Measurements from ENCODE around the gene TMEM198. TPM values are rescaled to one million over a fixed set of nuclear protein-coding genes. Genes with fewer than 3 reads are reported as not detected.

The TMEM198 gene
- total and polyA plus RNA-seq, 2 donors (not counting 3 experiments of a cell fraction or from before 2014, with no cell fraction given): not detected

GRCh38 chr2:219557320-219557719 is 13.5 kb downstream of the TMEM198 start:
- intact Hi-C loops (cut with micrococcal nuclease) (no loop called here), dilution Hi-C loops (cut with MboI; ENCODE audit: extremely low pct_ligation_motif_present, low sequenced_read_pairs) (no loop called here)
- Histone ChIP-seq H3K27ac (ENCODE audit: insufficient read depth, low read depth, low read length) (no peak overlapping the region), H3K9ac (replicated peaks; ENCODE audit: extremely low read depth, insufficient read depth, low read length) (no peak overlapping the region), H3K27me3 (ENCODE audit: control insufficient read depth in 2 of 2, insufficient read depth in 2 of 2, low read length in 2 of 2) (peaks cover 2 to 9% of the 10 kb centered on the region in 2 experiments), H3K4me3 (replicated peaks in 1 of 3; ENCODE audit: insufficient read depth in 1 of 3, low read depth in 1 of 3, low read length in 3 of 3) (no peak overlapping the region), H3K4me1 (ENCODE audit: control insufficient read depth, extremely low read depth, insufficient read depth, low read length) (no peaks in the 10 kb centered on the region), H3K9me3 (replicated peaks; ENCODE audit: control insufficient read depth, insufficient read depth, low read length) (no peaks in the 10 kb centered on the region), H3K79me2 (ENCODE audit: control insufficient read depth, insufficient read depth, low read length) (no peaks in the 10 kb centered on the region), H3K9me1 (replicated peaks; ENCODE audit: control insufficient read depth, extremely low read depth, insufficient read depth, low read length) (no peaks in the 10 kb centered on the region), H4K20me1 (replicated peaks; ENCODE audit: control insufficient read depth, extremely low read depth, insufficient read depth, low read length) (no peaks in the 10 kb centered on the region), H2AFZ (ENCODE audit: low read depth, low read length) (no peak overlapping the region), H3K36me3 (ENCODE audit: control insufficient read depth in 2 of 2, extremely low read depth in 1 of 2, insufficient read depth in 2 of 2, low read length in 2 of 2) (no peaks in the 10 kb centered on the region), H3K4me2 (ENCODE audit: insufficient read depth, low read length) (no peak overlapping the region)
- CTCF ChIA-PET: interaction anchor here (1.0 to 1.3 kb wide), 3 partner anchors 14 to 18 kb away, joined by 3 to 5 read pairs (median 3); partner anchors contain the start of gene OBSL1
- FAIRE-seq (no peak), DNase-seq (ENCODE audit: low read depth, low spot score) (no peak)
- POLR2A ChIA-PET: no interaction called here
- no peak for TF ChIP-seq GATA2 (IDR thresholded peaks at IDR 0.05; ENCODE audit: insufficient read depth, insufficient read length, low read depth, low read length)
- no TSS peak for BruUV-seq (replicated peaks)

DNA sequence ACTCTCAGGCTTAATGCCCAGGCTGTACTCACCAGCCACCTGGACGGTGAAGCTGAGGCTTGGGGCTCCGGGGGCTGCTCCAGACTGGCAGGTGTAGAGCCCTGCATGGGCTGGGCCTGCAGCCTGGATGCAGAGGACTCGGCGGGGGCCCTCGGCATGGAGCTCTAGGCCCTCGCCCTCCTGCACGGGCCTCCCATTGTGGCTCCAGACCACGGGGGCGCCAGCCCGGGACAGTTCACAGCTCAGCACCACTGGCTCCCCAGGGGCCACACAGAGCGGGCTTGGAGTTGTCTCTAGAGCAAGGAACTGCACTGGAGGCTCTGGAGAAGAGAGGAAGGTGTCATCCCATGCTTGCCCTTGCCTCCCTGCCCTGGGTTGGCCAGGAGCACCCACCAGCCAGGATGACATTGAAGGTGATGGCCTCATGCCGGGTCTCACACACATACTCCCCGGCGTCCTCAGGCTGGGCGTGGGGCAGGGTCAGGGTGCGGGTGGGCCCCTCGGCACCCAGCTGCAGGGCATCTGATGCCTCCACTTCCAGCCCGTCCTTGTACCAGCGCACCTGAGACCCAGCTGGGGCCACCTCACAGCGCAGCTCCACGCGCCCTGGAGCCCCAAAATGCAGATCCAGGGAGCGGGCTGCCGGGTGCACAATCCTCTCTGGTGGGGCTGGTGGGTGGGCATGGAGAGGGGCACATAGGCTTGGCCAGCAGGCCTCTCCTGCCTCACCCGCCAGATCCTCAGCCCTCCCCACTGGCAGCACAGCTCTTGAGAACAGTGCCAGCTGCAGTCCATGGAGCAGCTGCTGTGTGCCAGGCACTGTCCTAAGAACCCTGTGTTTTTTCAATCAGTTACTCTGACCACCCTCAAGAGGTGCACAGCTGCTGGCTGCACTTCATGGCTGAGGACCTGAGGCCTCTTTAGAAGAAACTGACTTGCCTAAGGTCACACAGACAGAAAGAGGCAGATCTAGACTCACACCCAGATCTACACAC is 14.3 kb downstream of the TMEM198 start:
- BruUV-seq (replicated peaks): no TSS peak
- no peak overlapping the region for H3K9ac ChIP-seq (replicated peaks; ENCODE audit: extremely low read depth, insufficient read depth, low read length)
- no peaks in the 10 kb centered on the region for H3K36me3 ChIP-seq (ENCODE audit: control insufficient read depth in 2 of 2, extremely low read depth in 1 of 2, insufficient read depth in 2 of 2, low read length in 2 of 2)
- H3K9me3 ChIP-seq (replicated peaks; ENCODE audit: control insufficient read depth, insufficient read depth, low read length): no peaks in the 10 kb centered on the region
- H3K4me3 ChIP-seq (replicated peaks in 1 of 3; ENCODE audit: insufficient read depth in 1 of 3, low read depth in 1 of 3, low read length in 3 of 3): no peak overlapping the region
- FAIRE-seq (no peak), DNase-seq (ENCODE audit: low read depth, low spot score) (no peak)
- H3K27ac ChIP-seq (ENCODE audit: insufficient read depth, low read depth, low read length): no peak overlapping the region
- no peak for TF ChIP-seq JUN (IDR thresholded peaks at IDR 0.05; ENCODE audit: borderline replicate concordance, insufficient read depth, insufficient read length, low read depth)
- no peak for TF ChIP-seq EZH2 (IDR thresholded peaks at IDR 0.05; ENCODE audit: borderline replicate concordance, low read depth, low read length, severe bottlenecking)
- TF ChIP-seq MYC (IDR thresholded peaks at IDR 0.05; ENCODE audit: low read depth, low read length): no peak
- TF ChIP-seq MAX (IDR thresholded peaks at IDR 0.05; ENCODE audit: insufficient read depth, insufficient read length): no peak
- no peak for TF ChIP-seq GATA2 (IDR thresholded peaks at IDR 0.05; ENCODE audit: insufficient read depth, insufficient read length, low read depth, low read length)
- no peak for TF ChIP-seq CTCF (IDR thresholded peaks at IDR 0.05; ENCODE audit: extremely low read depth in 1 of 2, insufficient read depth in 1 of 2, low read depth in 1 of 2, low read length in 2 of 2)
- TF ChIP-seq POLR2A (IDR thresholded peaks at IDR 0.05; ENCODE audit: low read depth, low read length): no peak
- no peak overlapping the region for H3K4me2 ChIP-seq (ENCODE audit: insufficient read depth, low read length)
- dilution Hi-C loops (cut with MboI; ENCODE audit: extremely low pct_ligation_motif_present, low sequenced_read_pairs) (no loop called here), intact Hi-C loops (cut with micrococcal nuclease) (no loop called here)
- CTCF ChIA-PET: interaction anchor here (1.0 to 1.3 kb wide), 3 partner anchors 13 to 18 kb away, joined by 3 to 5 read pairs (median 3); partner anchors contain the start of gene OBSL1
- H3K27me3 ChIP-seq (ENCODE audit: control insufficient read depth in 2 of 2, insufficient read depth in 2 of 2, low read length in 2 of 2): peaks cover 2 to 7% of the 10 kb centered on the region in 2 experiments
- no peaks in the 10 kb centered on the region for H4K20me1 ChIP-seq (replicated peaks; ENCODE audit: control insufficient read depth, extremely low read depth, insufficient read depth, low read length)
- H3K9me1 ChIP-seq (replicated peaks; ENCODE audit: control insufficient read depth, extremely low read depth, insufficient read depth, low read length): no peaks in the 10 kb centered on the region
- POLR2A ChIA-PET: no interaction called here
- H3K79me2 ChIP-seq (ENCODE audit: control insufficient read depth, insufficient read depth, low read length): no peaks in the 10 kb centered on the region
- no peaks in the 10 kb centered on the region for H3K4me1 ChIP-seq (ENCODE audit: control insufficient read depth, extremely low read depth, insufficient read depth, low read length)
- H2AFZ ChIP-seq (ENCODE audit: low read depth, low read length): no peak overlapping the region
